ENCODE results near the gene POU2F1. TPM values are rescaled to one million over a fixed set of nuclear protein-coding genes. Genes with fewer than 3 reads are reported as not detected.

POU2F1 gene
- total and polyA plus RNA-seq, 2 donors (not counting 1 experiment from before 2014, with no cell fraction given), result 5.2 to 48.8 TPM

DNA sequence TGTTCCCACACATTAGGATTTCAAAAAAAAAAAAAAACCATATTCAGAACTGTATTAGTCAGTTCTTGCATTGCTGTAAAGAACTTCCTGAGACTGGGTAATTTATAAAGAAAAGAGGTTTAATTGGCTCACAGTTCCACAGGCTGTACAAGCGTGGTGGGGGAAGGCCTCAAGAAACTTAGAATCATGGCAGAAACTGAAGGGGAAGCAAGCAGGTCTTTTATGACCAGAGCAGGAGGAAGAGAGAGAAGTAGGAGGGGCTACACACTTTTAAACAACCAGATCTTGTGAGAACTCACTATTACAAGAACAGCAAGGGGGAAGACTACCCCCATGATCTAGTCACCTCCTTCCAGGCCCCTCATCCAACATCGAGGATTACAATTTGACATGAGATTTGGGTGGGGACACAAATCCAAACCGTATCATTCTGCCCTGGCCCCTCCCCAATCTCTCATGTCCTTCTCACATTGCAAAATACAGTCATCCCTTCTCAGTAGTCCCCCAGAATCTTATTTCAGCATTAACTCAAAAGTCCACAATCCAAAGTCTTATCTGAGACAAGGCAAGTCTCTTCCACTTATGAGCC, 51.8 kb downstream of the POU2F1 start:
- Histone ChIP-seq H3K27ac (ENCODE audit: low read length in 2 of 2) (no peak overlapping the region), H3K36me3 (replicated peaks in 1 of 2; ENCODE audit: control extremely low read depth in 1 of 2, control insufficient read depth in 1 of 2, extremely low read depth in 1 of 2, insufficient read depth in 2 of 2, low read length in 1 of 2) (peaks cover under 1 to 2% of the 10 kb centered on the region in 2 experiments), H2AFZ (ENCODE audit: insufficient read depth, low read depth, low read length, poor library complexity, severe bottlenecking) (no peak overlapping the region), H3K79me2 (ENCODE audit: control insufficient read depth, insufficient read depth, low read length) (peaks cover 95% of the 10 kb centered on the region), H3K4me1 (ENCODE audit: control insufficient read depth in 2 of 2, insufficient read depth in 2 of 2, low read length in 2 of 2) (peaks cover 0 to 4% of the 10 kb centered on the region in 2 donors), H3K27me3 (replicated peaks in 1 of 4; ENCODE audit: control extremely low read depth in 1 of 4, control insufficient read depth in 3 of 4, insufficient read depth in 4 of 4, low read length in 3 of 4) (no peaks in the 10 kb centered on the region), H3K4me2 (replicated peaks; ENCODE audit: low read depth, low read length, poor library complexity, severe bottlenecking) (no peak overlapping the region), H4K20me1 (ENCODE audit: control insufficient read depth, insufficient read depth, low read length, poor library complexity, severe bottlenecking) (peaks cover 29% of the 10 kb centered on the region), H3K9me3 (ENCODE audit: control extremely low read depth in 1 of 3, control insufficient read depth in 2 of 3, insufficient read depth in 1 of 3, low read length in 2 of 3) (no peaks in the 10 kb centered on the region), H3K4me3 (ENCODE audit: control extremely low read depth in 1 of 5, extremely low read depth in 1 of 5, insufficient read depth in 1 of 5, low read depth in 2 of 5, low read length in 4 of 5) (no peak overlapping the region), H3K9ac (ENCODE audit: low read length) (no peak overlapping the region)
- 88% methylated on average over 3 of the region's 3 CpGs for WGBS (ENCODE audit: insufficient coverage)
- POLR2A ChIA-PET, result no interaction called here
- Mint-ChIP-seq H3K9me3 (ENCODE audit: insufficient read depth) (no peaks in the 10 kb centered on the region), H3K4me1 (peaks cover 38% of the 10 kb centered on the region), H3K4me3 (no peak overlapping the region), H3K27ac (no peak overlapping the region), H3K27me3 (no peaks in the 10 kb centered on the region)
- TF ChIP-seq, protein P1, sequence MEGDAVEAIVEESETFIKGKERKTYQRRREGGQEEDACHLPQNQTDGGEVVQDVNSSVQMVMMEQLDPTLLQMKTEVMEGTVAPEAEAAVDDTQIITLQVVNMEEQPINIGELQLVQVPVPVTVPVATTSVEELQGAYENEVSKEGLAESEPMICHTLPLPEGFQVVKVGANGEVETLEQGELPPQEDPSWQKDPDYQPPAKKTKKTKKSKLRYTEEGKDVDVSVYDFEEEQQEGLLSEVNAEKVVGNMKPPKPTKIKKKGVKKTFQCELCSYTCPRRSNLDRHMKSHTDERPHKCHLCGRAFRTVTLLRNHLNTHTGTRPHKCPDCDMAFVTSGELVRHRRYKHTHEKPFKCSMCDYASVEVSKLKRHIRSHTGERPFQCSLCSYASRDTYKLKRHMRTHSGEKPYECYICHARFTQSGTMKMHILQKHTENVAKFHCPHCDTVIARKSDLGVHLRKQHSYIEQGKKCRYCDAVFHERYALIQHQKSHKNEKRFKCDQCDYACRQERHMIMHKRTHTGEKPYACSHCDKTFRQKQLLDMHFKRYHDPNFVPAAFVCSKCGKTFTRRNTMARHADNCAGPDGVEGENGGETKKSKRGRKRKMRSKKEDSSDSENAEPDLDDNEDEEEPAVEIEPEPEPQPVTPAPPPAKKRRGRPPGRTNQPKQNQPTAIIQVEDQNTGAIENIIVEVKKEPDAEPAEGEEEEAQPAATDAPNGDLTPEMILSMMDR (IDR thresholded peaks at IDR 0.05), result no peak
- no peak for TF ChIP-seq EZH2 (IDR thresholded peaks at IDR 0.05; ENCODE audit: borderline replicate concordance, insufficient read depth, low read depth, low read length, poor library complexity, severe bottlenecking)
- CTCF ChIA-PET, result no interaction called here
- DNase-seq, result no peak
- no peak for ATAC-seq (ENCODE audit: low read depth)
- intact Hi-C loops (cut with micrococcal nuclease), result no loop called here

DNA sequence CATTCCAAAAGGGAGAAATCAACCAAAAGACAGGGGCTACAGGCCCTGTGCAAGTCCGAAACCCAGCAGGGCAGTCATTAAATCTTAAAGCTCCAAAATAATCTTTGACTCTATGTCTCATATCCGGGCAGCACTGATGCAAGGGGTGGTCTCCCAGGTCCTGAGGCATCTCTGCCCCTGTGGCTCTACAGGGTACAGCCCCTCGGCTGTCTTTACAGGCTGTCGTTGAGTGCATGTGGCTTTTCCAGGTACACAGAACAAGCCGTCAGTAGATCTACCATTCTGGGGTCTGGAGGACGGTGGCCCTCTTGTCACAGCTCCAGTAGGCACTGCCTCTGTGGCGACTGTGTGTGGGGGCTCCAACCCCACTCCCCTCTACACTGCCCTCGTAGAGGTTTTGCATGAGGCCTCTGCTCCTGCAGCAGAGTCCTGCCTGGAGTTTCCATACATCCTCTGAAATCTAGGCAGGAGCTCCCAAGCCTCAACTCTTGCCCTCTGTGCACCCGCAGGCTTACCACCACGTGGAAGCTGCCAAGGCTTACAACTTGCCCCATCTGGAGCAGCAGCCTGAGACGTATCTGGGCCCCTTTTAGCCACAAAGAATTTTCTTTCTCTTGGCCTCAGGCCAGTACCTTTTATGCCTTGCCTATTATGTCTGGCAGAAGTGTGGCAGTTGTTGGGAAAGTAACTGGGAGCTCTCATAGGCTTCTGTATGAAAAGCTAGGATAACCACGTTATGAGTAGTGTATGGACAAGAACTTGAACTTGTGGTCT, 52.5 kb downstream of the POU2F1 start:
- intact Hi-C loops (cut with micrococcal nuclease), result no loop called here
- no peaks in the 10 kb centered on the region for H3K9me3 ChIP-seq (ENCODE audit: control extremely low read depth in 1 of 3, control insufficient read depth in 2 of 3, insufficient read depth in 1 of 3, low read length in 2 of 3)
- no peaks in the 10 kb centered on the region for H3K4me1 ChIP-seq (ENCODE audit: control insufficient read depth in 2 of 2, insufficient read depth in 2 of 2, low read length in 2 of 2)
- WGBS (ENCODE audit: insufficient coverage), result 83% methylated on average over 10 of the region's 12 CpGs
- Mint-ChIP-seq H3K27me3 (no peaks in the 10 kb centered on the region), H3K9me3 (ENCODE audit: insufficient read depth) (no peaks in the 10 kb centered on the region), H3K27ac (no peak overlapping the region), H3K4me1 (peaks cover 39% of the 10 kb centered on the region), H3K4me3 (no peak overlapping the region)
- peaks cover 35% of the 10 kb centered on the region for H4K20me1 ChIP-seq (ENCODE audit: control insufficient read depth, insufficient read depth, low read length, poor library complexity, severe bottlenecking)
- DNase-seq (no peak), ATAC-seq (ENCODE audit: low read depth) (no peak)
- no peak overlapping the region for H3K27ac ChIP-seq (ENCODE audit: low read length in 2 of 2)
- ChIA-PET CTCF (interaction anchor here (0.9 kb wide), 1 partner anchor 70 kb away, joined by 4 read pairs; no protein-coding TSS in a partner anchor), POLR2A (no interaction called here)
- H3K27me3 ChIP-seq (replicated peaks in 1 of 4; ENCODE audit: control extremely low read depth in 1 of 4, control insufficient read depth in 3 of 4, insufficient read depth in 4 of 4, low read length in 3 of 4), result no peaks in the 10 kb centered on the region
- no peak overlapping the region for H3K4me3 ChIP-seq (ENCODE audit: control extremely low read depth in 1 of 5, extremely low read depth in 1 of 5, insufficient read depth in 1 of 5, low read depth in 2 of 5, low read length in 4 of 5)
- H3K36me3 ChIP-seq (replicated peaks in 1 of 2; ENCODE audit: control extremely low read depth in 1 of 2, control insufficient read depth in 1 of 2, extremely low read depth in 1 of 2, insufficient read depth in 2 of 2, low read length in 1 of 2), result peaks cover 2 to 3% of the 10 kb centered on the region in 2 experiments
- no peak overlapping the region for H3K4me2 ChIP-seq (replicated peaks; ENCODE audit: low read depth, low read length, poor library complexity, severe bottlenecking)
- no peak overlapping the region for H2AFZ ChIP-seq (ENCODE audit: insufficient read depth, low read depth, low read length, poor library complexity, severe bottlenecking)
- TF ChIP-seq, protein P1 (IDR thresholded peaks at IDR 0.05), result no peak
- TF ChIP-seq EZH2 (IDR thresholded peaks at IDR 0.05; ENCODE audit: borderline replicate concordance, insufficient read depth, low read depth, low read length, poor library complexity, severe bottlenecking), result no peak
- peaks cover 96% of the 10 kb centered on the region for H3K79me2 ChIP-seq (ENCODE audit: control insufficient read depth, insufficient read depth, low read length)
- H3K9ac ChIP-seq (ENCODE audit: low read length), result no peak overlapping the region
